Measurements from ENCODE around the gene ZNF236. TPM values are rescaled to one million over a fixed set of nuclear protein-coding genes. Genes with fewer than 3 reads are reported as not detected.

The ZNF236 gene
- total RNA-seq, 1 donor, result 13.6 TPM

- H3K4me3 ChIP-seq (ENCODE audit: low read depth, low read length), result no peak overlapping the region
- no peak for DNase-seq (ENCODE audit: low read depth)
- TF ChIP-seq CTCF (IDR thresholded peaks at IDR 0.05; ENCODE audit: insufficient read depth, low read length), result no peak
Observed at GRCh38 chr18:76873713-76874112, 51.4 kb downstream of the ZNF236 start.

- H3K4me3 ChIP-seq (ENCODE audit: low read depth, low read length), result no peak overlapping the region
- DNase-seq (ENCODE audit: low read depth), result no peak
- TF ChIP-seq CTCF (IDR thresholded peaks at IDR 0.05; ENCODE audit: insufficient read depth, low read length), result no peak
Observed at GRCh38 chr18:76874642-76875389, 52.5 kb downstream of the ZNF236 start.

GRCh38 chr18:76875390-76876325 lies 53.3 kb downstream of the ZNF236 start:
- peak; percentile 47 for DNase-seq (ENCODE audit: low read depth)
- peak; percentile 68 for TF ChIP-seq CTCF (IDR thresholded peaks at IDR 0.05; ENCODE audit: insufficient read depth, low read length)
- no peak overlapping the region for H3K4me3 ChIP-seq (ENCODE audit: low read depth, low read length)

GRCh38 chr18:76878426-76878825 lies 56.1 kb downstream of the ZNF236 start:
- no peak overlapping the region for H3K4me3 ChIP-seq (ENCODE audit: low read depth, low read length)
- TF ChIP-seq CTCF (IDR thresholded peaks at IDR 0.05; ENCODE audit: insufficient read depth, low read length), result no peak
- DNase-seq (ENCODE audit: low read depth), result no peak

- H3K4me3 ChIP-seq (ENCODE audit: low read depth, low read length), result no peak overlapping the region
- DNase-seq (ENCODE audit: low read depth), result no peak
- TF ChIP-seq CTCF (IDR thresholded peaks at IDR 0.05; ENCODE audit: insufficient read depth, low read length), result no peak
Observed at GRCh38 chr18:76880026-76880425, 57.7 kb downstream of the ZNF236 start.

- TF ChIP-seq CTCF (IDR thresholded peaks at IDR 0.05; ENCODE audit: insufficient read depth, low read length), result no peak
- DNase-seq (ENCODE audit: low read depth), result no peak
- H3K4me3 ChIP-seq (ENCODE audit: low read depth, low read length), result no peak overlapping the region
Observed at GRCh38 chr18:76881744-76882143, 59.4 kb downstream of the ZNF236 start.

All from fibroblast of the aortic adventitia (primary cell).